Sciatic nerve (tissue), 2 donors: ENCODE results near the gene NRG3. TPM values are rescaled to one million over a fixed set of nuclear protein-coding genes. Genes with fewer than 3 reads are reported as not detected.

Source experiments
- ATAC-seq: fragments of 200-7000 bp; cut with Tn5 transposase; one replicate; pipeline ENCODE4 v1.9.1; 2020; ENCODE audit warnings: mild to moderate bottlenecking, moderate library complexity
- DNase-seq: peaks from one replicate; pipeline ENCODE4 v3.0.0-alpha.2; 2020; ENCODE audit warnings: low spot score
- intact Hi-C: fragments of 100-400 bp; cut with DNase I; formaldehyde crosslinking; loops from one replicate; pipeline ENCODE4 v1.14.2; 2022
- total RNA-seq: library from RNA; stranded (reverse); fragmentation: NEBNext Ultra II Directional; extraction: Animal tissue kit (Norgen Biotek cat#: 25700); gene quantifications from one replicate; pipeline ENCODE4 v1.2.1, GENCODE V29; 2021
- donor health status: DM: no; HTN: no; CAD: no.
- donor health status: DM: no; HTN: no; CAD: no.

NRG3 gene
- total RNA-seq, 1 donor from 2014 or later: 1.4 TPM

DNA sequence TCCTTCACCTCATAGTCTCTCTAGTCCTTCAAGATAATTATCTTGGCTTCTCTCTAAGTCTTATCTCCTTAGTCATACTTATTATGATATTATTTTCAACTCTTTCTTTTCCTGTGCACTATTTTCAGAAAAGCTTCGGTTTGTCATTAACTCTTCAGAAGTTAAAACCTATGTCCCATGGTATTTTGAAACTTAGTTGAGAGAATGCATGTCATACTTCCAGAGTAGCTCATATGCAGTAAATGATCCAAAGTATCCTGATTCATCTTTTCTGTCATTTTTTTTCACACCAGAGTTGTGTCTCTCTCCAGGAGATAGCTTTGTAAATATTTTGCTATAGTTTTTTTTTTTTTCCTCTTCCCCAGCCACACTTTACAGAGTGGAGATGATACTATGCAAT is 1008.6 kb downstream of the NRG3 start:
- DNase-seq (no peak), ATAC-seq (no peak)
- intact Hi-C loops: no loop called here

DNA sequence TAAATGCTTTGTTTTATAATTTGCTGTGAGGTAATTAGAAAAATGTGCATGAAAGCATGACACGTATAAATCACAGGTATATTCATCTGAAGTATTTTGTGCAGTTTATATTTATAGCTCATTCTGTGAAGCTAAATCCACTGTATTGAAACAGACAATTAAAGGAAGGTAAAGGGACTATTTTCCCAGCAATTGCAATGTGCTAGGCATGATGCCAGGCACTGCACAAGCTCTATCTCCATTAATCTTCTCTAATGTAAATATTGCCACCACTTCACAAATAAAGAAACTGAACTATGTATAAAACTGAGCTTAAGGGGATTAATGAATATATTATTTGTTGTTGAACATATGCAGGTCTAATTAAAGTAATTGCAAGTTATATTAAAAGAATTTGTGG is 1012.5 kb downstream of the NRG3 start:
- DNase-seq (no peak), ATAC-seq (no peak)
- intact Hi-C loops: no loop called here

DNA sequence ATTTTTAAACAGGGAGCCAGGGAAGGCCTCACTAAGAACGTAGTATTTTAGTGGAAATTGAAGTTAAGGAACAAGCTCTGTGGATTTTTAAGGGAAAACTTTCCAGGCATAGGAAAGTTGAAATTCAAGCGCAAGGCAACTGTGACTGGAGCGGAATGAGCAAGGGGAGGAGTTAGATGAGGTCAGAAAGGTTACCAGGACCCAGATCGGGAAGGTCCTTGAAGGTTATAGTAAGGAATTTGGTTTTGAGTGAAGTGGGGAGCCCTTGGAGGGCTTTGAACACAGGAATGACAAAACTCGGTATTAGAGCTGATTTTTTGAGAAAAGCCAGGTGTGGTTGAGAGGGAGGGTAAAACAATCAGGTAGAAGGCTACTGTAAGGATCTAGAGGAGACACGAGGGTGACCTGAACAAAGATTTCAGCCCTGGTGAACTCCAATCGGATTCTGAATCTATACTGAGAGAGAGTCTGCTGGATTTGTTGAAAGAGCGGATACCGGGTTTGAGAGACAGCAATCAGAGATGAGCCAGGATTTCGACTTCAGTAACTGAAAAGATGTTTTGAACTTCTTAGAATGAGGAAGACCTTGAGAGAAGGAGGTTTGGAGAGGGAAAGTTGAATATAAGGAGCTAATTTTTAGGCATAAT is 1013.9 kb downstream of the NRG3 start:
- DNase-seq (no peak), ATAC-seq (no peak)
- intact Hi-C loops: no loop called here

DNA sequence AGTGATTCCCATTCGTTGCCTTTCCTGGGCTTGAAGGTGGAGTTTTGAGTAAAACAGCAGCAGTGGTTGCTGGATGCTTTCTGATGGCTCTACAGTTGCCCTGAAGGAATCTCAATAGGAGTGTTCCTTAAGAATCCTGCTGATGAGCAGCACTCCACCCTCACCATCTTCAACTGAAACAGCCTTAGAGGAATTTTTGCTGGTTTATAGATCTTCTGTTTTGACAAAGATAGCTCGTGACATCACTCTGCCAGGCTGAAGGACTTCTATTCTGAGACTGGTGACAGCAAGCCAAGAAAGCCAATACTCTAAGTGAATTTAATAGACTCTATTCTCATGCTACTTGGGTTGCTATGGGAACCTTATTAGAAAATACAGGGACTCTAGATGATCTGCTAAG is 1014.7 kb downstream of the NRG3 start:
- ATAC-seq: no peak
- no peak for DNase-seq
- intact Hi-C loops: no loop called here

DNA sequence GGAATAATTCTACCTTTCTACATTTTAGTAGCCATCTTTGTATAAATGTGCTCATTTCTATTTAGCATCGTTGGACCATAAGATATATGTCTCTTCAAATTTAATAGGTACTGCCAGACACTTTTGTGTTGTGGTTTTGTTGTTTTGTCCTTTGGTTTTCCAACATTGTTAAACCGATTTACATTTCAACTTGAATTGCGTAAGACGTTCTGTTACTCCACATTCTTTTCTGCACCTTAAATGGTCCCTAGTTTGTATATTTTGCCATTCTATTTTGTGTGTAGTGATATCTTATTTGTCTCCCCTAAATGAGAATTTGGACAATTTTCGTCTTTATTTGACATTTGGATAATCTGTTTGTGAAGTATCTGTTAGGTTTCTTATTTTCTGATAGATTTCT is 1015.6 kb downstream of the NRG3 start:
- DNase-seq: no peak
- ATAC-seq: no peak
- intact Hi-C loops: no loop called here

DNA sequence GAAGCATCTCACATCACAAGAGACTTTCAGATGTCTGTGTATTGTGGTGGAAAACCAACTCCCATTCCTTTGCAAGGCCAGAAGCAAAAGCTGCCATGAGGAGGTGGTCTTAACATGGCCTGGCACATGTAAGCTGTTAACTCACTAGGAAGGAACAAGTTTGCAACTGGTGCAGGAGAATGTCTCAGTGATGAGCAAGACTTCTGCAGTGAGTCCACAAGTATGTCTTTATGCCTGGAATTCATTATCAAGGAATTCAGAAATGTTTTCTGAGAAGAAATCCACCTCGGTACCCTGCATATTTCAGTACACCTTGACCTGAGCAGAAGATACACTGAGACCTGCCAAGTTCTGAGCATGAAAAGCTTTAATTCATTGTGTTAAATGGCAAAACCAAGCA is 1033.1 kb downstream of the NRG3 start:
- no peak for DNase-seq
- ATAC-seq: no peak
- intact Hi-C loops: no loop called here

DNA sequence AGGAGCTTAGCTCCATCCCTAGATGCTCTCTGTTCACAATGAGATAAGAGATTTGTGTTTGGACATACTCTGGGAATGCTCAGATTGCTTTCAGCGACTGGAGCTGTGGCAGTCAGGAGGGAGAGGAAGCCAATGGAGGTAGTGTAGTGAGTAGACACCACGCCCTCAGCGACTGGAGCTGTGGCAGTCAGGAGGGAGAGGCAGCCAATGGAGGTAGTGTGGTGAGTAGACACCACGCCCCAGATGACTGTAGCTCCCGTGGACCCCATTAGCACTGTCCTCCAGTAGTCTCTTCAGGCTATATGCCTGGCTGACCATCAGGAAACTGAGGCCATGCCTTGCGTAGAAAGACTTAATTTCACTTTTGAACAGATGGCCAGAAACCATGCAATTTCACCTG is 1033.8 kb downstream of the NRG3 start:
- DNase-seq (no peak), ATAC-seq (no peak)
- intact Hi-C loops: no loop called here

DNA sequence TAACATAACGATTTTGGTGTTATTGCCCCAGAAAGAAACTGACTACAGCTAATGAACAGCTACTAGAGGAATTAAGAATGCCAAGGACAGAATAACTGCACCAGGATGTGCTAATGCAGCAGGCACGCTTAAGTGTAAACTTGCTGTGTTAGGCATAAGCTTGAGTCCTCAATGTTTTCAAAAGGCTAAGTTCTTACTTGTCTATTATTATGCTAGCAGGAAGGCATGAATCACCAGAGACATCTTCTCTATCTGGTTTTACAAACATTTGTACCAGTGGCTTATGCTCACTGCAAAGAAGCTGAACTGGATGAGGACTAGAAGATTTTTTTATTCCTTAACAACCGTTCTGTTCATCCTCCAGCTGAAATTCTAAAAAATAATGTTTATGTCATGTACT is 1035.3 kb downstream of the NRG3 start:
- no peak for ATAC-seq
- intact Hi-C loops: no loop called here
- no peak for DNase-seq

DNA sequence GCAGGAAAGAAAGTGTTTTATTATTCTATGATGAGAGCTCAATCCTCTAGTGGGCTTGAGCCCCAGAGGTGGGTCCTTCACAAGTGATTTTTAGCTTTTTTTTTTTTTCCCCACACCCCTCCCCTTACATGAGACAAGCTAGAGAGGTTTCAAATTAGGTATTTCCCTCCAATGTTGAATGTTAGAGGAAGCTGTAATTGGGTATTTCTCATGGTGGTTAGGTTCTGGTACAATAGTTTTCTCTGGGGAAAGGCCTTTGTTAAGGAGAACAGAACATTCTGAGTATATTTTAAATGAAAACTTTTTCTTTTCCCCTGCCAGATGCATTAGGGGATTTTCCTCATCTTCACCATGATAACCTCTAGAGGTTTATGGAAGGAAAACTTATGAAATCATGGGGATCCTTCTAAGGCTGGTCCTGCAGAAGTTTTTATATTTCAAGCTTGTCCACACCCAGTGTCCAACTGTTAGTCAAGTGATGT is 1039.7 kb downstream of the NRG3 start:
- intact Hi-C loops: no loop called here
- no peak for DNase-seq
- ATAC-seq: peak; percentile 67

DNA sequence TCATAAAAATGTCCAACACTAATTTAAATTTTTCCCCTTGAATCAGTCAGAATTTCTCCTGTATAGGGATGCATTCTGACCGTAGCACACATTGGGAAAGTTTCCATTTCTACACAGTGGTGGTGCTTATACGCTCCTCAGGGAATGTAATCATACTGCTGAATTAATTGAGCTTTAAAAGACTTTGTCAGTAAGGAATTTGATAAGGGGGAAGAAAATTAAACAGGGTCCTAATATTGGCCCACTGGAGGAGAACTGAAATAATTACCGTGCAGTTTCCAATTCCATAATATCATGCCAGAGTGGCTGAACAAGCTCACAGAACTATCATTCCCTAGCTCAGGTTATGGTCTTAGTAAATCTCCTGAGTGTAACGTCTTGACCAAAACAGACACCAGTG is 1041.9 kb downstream of the NRG3 start:
- intact Hi-C loops: no loop called here
- ATAC-seq (no peak), DNase-seq (no peak)

DNA sequence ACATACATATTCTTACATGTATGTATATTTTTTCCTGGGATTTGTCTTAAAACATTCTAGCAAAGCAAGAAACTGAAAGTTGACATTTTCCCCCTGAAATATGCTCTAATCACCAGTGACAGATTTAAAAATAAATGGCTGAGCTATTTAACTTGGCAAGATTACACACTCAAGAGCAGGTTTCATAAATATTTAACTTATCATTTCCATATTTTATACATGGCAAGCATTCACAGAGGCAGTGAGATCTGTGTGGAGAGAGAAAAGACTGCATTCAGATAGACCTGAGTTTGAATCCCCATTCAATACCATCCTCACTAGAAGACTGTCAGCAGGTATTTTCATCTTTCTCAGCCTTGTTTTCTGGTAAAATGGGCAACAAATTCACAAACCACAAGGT is 1043.0 kb downstream of the NRG3 start:
- ATAC-seq (no peak), DNase-seq (no peak)
- intact Hi-C loops: no loop called here

DNA sequence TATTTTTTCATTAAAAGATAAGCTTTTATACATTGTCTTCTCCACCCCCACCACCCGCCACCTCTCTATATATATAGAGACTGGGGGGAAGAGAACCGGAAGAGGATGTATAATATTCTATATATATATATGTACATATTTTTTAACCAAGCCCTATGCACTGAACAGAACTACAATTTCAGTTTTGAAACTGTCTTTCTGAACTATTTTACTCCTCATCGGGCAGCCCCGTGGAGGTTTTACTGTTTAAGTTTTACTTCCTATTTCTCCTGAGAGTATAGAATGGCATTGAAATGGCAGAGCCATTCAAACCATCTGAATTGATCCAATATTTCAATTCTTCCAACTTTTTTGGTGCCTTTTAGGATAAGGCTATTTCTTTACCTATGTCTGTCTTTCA is 1047.1 kb downstream of the NRG3 start:
- no peak for ATAC-seq
- intact Hi-C loops: no loop called here

DNA sequence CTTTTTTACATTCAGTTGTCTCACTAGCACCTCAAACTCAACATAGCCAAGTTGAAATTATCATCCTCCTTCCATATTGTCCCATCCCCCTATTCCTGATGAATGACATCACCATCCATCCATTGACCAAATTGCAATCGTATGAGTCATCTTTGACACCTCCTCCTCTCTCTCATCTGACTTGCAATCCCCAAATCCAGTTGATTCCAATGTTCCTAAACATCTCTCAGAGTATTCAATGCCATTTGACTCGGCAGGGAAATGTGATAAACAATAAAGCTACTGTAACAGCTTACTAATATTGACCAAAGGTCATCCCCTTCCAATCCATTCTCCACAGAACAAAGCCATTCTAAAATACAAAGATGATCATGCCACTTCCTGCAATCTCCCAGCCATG is 1047.8 kb downstream of the NRG3 start:
- intact Hi-C loops: no loop called here
- DNase-seq (no peak), ATAC-seq (no peak)

More for the DNA sequence above, 1047.1 kb downstream of the NRG3 start:
- no peak for DNase-seq

DNA sequence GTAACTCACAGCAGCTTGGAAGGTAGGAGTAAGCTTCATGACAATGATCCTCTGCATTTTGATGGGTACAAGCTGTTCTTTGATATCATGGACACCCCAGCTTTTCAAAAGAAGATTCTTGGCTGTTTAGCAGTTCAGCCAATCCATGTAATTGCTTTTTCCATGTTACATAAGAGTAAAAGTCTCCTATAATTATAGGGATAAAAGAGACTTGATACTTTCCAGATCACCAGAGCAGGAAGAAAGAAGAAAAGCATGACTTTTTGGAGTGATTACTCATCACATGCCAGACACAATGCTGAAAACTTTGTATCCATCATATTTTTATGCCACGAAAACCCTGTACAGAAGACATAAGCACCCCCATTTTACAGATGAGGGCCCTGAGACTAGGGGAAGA is 1049.7 kb downstream of the NRG3 start:
- ATAC-seq (no peak), DNase-seq (no peak)
- intact Hi-C loops: no loop called here

DNA sequence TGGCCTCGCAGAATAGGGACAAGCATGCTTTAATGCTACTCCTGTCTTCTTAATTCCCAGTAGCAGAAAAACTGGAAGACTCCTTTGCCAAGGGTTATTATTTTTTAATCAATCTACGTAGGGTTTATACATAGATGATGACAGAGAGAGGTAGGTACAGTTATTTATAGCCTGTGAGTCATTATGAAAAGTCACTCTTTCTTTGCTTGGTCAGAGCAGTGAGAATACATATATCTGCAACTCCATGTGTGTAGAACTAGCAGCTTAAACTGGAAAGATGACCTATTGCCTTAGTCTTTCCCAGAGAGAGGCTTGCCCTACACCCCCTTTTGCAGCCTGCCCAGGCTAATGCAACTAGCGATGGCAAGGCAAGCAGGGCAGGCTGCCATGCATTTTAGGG is 1050.6 kb downstream of the NRG3 start:
- no peak for DNase-seq
- intact Hi-C loops: no loop called here
- ATAC-seq: no peak

DNA sequence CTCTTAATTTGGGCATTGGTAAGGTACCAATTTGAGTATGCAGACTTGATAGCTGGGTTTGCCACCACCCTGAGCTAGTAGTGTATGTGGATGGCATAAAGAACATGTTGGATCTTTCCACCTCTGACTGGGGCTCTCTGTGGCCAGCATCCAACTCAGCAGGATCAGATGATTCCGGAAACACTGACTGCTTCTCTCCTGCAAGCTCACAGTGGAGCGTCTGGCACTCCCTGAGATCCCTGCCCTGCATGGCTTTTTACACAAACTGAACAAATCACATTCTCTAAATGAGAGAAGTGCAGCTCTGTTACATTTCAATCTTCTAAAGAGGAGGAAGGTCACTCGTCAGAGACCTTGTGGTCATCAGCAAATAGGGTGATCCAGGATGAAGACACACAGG is 1057.5 kb downstream of the NRG3 start:
- ATAC-seq (no peak), DNase-seq (no peak)
- intact Hi-C loops: no loop called here

DNA sequence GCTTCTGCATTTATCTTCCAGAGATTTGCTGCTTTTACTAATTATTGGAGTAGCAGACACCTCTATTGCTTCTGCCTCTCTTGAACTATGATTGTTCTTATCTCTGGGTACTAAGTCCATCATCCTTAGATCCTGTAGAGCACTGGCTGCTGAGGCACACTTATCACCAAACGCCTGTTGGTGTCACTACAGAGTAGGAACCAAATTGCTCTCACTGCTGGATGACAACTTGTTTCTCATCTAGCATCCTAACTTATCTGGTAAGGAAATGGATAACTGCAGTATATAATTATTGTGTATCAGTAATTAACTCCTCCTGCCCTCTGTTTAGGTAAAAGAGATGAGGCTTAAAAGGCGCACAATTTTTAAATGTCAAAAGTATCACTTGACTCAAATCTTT is 1059.4 kb downstream of the NRG3 start:
- intact Hi-C loops: no loop called here
- DNase-seq (no peak), ATAC-seq (no peak)

DNA sequence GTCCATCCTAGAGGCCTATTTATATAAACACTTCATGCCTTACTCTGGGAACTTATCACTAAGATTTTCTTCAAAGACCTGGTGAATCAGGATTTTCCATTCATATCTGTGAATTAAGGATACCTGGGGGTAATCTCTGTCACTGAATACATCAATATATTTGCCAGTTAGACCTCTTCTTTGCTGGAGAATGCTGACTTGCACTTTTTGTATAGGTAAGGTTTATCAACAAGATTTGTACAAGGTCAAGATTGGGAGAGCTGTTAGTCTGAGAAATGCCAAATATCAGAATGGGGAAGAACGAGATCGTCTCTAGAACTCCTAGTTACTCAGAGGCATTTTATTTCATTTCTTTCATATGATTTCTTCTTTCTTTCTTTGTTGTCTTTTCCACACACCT is 1060.0 kb downstream of the NRG3 start:
- DNase-seq: no peak
- intact Hi-C loops: no loop called here

DNA sequence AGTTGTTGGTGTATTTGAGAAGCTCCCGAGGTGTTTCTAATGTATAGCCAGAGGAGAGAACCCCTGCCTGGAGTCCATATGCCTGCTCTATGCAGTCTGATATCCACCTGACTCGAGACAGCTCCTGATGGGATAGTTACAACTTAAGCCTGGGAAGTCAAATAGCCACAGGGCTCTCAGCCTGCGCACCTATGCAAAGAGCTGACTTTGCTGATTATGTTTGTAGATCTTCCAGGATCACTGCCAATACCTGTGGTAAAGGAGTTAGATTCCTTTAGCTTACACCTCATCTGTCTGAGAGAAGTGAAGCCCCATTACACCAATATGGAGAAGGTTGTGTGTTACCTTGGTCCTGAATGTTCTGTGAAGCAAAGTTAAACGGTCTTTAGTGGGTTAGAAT is 1063.3 kb downstream of the NRG3 start:
- ATAC-seq (no peak), DNase-seq (no peak)
- intact Hi-C loops: no loop called here

More for the DNA sequence above, 1060.0 kb downstream of the NRG3 start:
- no peak for ATAC-seq

DNA sequence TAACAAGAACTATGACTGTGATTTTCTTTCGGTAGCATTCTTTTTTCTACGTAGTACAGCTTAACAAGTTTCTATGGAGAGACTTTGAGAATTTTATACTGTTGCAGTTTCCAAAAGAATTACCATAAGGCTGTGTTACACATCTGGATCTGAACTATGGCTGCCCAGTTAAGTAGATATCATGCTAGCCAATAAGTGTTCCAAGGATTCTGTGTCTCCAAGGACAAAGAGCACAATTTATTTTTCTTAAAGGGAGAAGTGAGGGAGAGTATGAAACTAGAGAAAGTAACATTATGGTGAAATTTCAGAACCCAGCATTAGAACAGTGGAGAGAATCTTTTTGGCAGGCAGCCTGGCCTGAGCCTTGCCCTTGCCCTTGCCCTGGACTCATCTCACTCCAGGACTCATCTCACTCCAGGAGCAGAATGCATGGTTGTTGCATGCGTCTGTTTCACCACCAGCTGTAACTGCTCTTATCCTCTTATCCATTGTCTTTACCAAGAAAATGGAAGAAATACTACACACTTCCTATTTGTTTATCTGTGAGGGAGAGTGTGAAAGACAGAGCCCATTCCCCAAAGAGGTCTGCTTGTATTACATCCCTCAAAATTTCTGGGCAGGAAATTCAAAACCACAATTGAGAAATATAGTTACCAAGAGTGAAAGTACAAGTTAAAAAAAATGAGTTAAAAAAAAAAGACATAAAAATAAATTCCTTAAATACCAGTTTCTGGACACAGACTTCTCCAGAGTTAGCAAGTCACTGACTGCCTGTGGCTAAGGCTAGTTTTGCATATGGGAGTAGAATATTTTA is 1067.5 kb downstream of the NRG3 start:
- peak; percentile 95 for ATAC-seq
- intact Hi-C loops: loop anchor here (1.0 kb wide), 1 partner anchor 31 kb away; no protein-coding TSS in a partner anchor
- DNase-seq: peak; percentile 66

DNA sequence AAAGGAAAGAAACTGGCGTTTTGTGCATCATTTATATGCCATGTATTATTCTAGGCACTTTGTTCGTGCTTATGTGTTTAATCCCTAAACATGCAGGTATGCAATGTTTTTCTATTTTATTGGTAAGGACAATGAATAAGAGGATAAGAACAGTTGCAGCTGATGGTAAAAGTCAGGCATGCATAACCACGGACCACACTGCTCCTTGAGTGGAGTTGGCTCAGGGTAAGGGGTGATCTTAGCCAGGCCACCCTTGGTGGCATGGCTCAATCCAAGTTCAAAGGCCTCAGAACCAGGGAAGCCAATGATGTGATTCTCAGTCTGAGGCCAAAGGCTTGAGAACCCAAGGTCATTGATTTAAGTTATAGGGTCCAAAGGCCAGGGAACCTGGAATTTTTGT is 1068.1 kb downstream of the NRG3 start:
- intact Hi-C loops: no loop called here
- ATAC-seq: peak; percentile 48
- no peak for DNase-seq
